ENCODE results near the gene MACROD2. TPM values are rescaled to one million over a fixed set of nuclear protein-coding genes. Genes with fewer than 3 reads are reported as not detected.

Gene MACROD2
- total and polyA plus RNA-seq, 11 donors = 0.54 to 5.4 (median 2.4) TPM

DNA sequence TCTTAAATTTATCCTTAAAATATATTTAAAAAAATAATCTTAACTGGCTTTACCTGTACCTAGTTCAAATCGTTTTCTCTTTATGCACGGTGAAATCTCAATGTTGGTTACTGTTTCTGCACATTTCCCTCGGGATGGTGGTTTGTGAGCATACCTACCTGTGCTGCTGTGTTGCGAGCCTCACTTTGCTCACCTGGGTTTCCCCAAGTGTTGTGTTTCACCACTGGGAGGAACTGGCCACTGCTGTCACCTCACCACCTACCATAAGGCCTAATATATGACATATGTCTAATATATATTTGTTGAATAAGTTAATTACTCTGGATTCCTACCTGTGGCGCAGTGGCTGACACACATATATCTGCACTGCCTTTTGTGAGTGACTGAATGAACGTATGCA lies 835.6 kb downstream of the MACROD2 start:
- no peaks in the 10 kb centered on the region for H3K36me3 ChIP-seq
- no peaks in the 10 kb centered on the region for H3K9me3 ChIP-seq
- intact Hi-C loops (cut with DNase I) = no loop called here
- no peaks in the 10 kb centered on the region for H3K27me3 ChIP-seq
- DNase-seq = no peak
- no peak overlapping the region for H3K4me3 ChIP-seq
- 81 to 92% (median 87%) methylated on average over 6 of the region's 6 CpGs for WGBS, 4 donors
- H3K27ac ChIP-seq = no peak overlapping the region
- no peaks in the 10 kb centered on the region for H3K4me1 ChIP-seq
- TF ChIP-seq POLR2A (IDR thresholded peaks at IDR 0.05) (no peak), CTCF (IDR thresholded peaks at IDR 0.05) (no peak)
- ATAC-seq = no peak

- H3K9me3 ChIP-seq = no peaks in the 10 kb centered on the region
- no peaks in the 10 kb centered on the region for H3K36me3 ChIP-seq
- ATAC-seq (no peak), DNase-seq (no peak)
- no peak overlapping the region for H3K4me3 ChIP-seq
- no peaks in the 10 kb centered on the region for H3K4me1 ChIP-seq
- intact Hi-C loops (cut with DNase I) = no loop called here
- no peak for TF ChIP-seq CTCF (IDR thresholded peaks at IDR 0.05)
- TF ChIP-seq POLR2A (IDR thresholded peaks at IDR 0.05) = no peak
- H3K27ac ChIP-seq = no peak overlapping the region
- no peaks in the 10 kb centered on the region for H3K27me3 ChIP-seq
These were observed 837.3 kb downstream of the MACROD2 start for GRCh38 chr20:14832630-14833029.

DNA sequence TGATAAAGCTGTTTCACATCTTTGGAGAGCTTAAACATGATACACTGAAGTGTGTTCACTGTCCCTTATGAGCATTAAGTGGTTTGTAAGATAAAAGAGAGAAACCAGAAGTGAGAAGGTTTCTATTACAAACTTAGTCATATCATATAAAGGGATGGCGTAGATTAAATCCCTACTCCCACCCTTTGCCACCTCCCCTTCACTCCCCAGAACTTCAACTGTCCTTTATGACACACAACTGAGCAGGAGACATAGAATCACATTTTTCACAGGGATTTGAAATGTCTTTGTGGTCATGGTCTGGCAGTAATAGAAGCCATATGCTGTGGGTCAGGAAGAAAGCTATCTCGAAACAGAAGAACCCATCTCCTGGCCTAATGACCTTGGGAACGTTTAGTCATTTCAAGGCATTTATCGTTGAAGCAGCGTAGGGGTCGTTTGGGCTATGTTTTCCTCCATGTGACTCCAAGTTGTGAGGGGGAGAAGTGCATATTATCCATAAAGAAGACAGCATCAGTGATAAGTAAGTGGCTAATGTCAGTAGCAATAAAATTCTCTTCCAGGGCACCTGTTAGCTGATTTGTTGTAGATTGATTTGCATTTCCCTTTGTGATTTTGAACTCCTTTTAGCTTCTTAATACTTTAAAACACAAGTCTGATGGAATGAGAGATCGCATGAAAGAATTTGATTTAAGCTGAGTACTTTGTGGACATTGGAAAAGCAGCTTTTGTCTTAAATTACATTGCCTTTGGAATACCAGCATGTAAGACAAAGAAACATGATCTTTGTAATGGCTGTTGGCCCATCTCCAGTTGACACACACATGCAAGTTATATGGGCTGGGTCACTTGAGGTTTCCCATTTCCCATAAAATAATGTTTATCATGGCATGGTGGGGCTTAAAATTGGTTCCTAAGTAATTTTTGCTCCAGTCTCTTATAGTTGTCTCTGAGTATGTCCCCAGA lies 843.6 kb downstream of the MACROD2 start:
- 44 to 58% (median 52%) methylated on average over 7 of the region's 7 CpGs for WGBS, 4 donors
- ATAC-seq = no peak

More for the DNA sequence above, 843.6 kb downstream of the MACROD2 start:
- intact Hi-C loops (cut with DNase I) = no loop called here
- H3K4me3 ChIP-seq = no peak overlapping the region
- TF ChIP-seq POLR2A (IDR thresholded peaks at IDR 0.05) (no peak), CTCF (IDR thresholded peaks at IDR 0.05) (no peak)
- H3K4me1 ChIP-seq = no peaks in the 10 kb centered on the region
- no peaks in the 10 kb centered on the region for H3K27me3 ChIP-seq
- DNase-seq = no peak
- H3K9me3 ChIP-seq = peaks cover 0 to 2% (median 0%) of the 10 kb centered on the region in 12 donors
- no peak overlapping the region for H3K27ac ChIP-seq
- H3K36me3 ChIP-seq = no peaks in the 10 kb centered on the region
